ENCODE measurements around the gene LETM1. TPM values are rescaled to one million over a fixed set of nuclear protein-coding genes. Genes with fewer than 3 reads are reported as not detected.

Gene LETM1
- total RNA-seq, 1 donor from 2014 or later = 42.6 TPM

DNA sequence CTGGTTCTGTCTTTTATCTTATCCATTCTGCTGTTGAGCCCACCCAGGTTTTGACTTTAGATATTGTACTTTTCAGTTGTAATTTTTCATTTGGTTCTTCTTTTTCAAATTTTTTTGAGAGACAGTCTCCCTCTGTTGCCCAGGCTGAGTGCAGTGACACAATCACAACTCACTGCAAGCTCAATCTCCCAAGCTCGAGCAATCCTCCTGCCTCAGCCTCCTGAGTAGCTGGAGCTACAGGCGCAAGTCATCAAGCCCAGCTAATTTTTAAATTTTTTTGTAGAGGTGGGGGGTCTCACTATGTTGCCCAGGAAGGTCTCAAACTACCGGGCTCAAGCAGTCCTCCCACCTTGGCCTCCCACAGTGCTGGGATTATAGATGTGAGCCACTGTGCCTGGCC, 25.7 kb downstream of the LETM1 start:
- no peak overlapping the region for H3K4me3 ChIP-seq (ENCODE audit: low read depth, low read length)
- TF ChIP-seq, protein P1, sequence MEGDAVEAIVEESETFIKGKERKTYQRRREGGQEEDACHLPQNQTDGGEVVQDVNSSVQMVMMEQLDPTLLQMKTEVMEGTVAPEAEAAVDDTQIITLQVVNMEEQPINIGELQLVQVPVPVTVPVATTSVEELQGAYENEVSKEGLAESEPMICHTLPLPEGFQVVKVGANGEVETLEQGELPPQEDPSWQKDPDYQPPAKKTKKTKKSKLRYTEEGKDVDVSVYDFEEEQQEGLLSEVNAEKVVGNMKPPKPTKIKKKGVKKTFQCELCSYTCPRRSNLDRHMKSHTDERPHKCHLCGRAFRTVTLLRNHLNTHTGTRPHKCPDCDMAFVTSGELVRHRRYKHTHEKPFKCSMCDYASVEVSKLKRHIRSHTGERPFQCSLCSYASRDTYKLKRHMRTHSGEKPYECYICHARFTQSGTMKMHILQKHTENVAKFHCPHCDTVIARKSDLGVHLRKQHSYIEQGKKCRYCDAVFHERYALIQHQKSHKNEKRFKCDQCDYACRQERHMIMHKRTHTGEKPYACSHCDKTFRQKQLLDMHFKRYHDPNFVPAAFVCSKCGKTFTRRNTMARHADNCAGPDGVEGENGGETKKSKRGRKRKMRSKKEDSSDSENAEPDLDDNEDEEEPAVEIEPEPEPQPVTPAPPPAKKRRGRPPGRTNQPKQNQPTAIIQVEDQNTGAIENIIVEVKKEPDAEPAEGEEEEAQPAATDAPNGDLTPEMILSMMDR (conservative IDR thresholded peaks at IDR 0.05; ENCODE audit: low read depth, low read length) = no peak
- DNase-seq (ENCODE audit: low read depth) = no peak

DNA sequence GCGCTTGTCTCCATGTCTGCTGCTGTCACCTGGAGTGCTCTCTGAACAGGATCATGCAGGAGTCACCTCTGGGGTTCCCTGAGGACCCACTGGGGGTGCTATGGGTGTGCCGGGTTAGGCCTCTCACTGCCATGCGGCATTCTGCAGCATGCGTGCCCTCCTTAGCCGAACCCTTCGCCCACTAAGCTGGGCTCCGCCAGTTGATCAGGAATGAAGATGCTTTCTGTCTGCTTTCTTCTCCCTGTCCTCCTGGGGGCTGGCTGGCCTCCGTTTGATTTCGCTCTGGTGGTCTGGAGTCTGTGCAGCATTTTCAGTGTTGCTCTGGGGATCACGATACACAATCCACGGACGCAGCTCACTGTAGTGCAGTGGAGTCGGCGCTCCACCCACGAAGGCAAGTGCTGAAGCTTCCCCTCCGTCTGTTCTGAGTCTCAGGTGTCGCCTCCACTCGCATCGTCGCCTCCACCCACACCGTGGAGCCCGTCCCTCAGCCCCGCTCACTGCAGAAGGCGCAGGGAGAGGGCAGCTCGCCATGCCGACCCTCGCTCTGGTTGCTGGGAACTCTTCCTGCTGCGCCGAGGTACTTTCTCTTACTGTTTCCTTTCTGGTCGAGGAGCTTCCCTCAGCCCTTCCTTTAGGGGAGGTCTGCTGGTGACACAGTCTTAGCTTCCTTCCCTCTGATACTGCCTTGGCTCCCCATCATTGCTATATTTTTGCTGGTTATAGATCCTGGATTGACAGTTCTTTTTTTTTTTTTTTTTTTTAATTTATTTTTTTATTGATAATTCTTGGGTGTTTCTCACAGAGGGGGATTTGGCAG, 29.2 kb downstream of the LETM1 start:
- H3K4me3 ChIP-seq (ENCODE audit: low read depth, low read length) = no peak overlapping the region
- DNase-seq (ENCODE audit: low read depth) = no peak
- TF ChIP-seq, protein P1 (conservative IDR thresholded peaks at IDR 0.05; ENCODE audit: low read depth, low read length) = no peak

DNA sequence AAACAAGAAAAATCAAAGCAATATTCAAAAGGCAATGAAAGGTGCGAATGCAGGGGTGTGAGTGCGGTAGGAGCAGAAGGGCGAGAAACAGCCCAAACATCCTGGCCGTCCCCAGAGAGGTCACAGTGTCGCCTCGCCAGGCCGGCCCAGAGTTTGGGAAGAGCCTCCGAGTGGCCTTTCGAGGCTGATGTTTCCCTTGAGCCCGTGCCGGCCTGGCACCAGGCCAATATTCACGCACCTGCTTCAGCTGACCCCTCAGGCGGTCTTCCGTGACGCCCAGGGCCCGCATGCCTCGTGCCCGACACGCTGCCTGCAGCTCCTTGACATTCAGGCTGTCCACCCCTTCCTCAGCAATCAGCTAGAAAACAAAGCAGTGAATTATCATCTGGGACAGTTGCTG, 30.6 kb downstream of the LETM1 start:
- H3K4me3 ChIP-seq (ENCODE audit: low read depth, low read length) = no peak overlapping the region
- TF ChIP-seq, protein P1 (conservative IDR thresholded peaks at IDR 0.05; ENCODE audit: low read depth, low read length) = no peak
- no peak for DNase-seq (ENCODE audit: low read depth)

DNA sequence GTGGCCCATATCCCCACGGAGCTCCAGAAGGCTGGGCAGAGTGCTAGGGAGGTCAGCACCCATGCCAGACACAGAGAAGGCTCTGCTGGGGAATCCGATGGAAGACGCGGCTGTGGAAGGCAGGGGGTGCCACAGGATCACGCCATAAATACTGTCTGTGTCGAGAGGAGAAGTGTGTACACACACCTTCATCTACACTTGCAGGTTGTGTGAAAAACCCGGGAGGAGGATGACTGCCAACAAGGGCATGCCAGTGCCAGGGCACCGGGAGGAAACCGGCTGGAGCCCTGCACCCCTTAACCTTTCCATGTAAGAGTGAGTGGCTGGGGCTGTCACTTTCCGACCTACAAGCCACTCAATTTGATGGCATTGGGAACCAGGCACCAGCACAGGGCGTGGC, 31.2 kb downstream of the LETM1 start:
- DNase-seq (ENCODE audit: low read depth) = no peak
- TF ChIP-seq, protein P1 (conservative IDR thresholded peaks at IDR 0.05; ENCODE audit: low read depth, low read length) = no peak
- H3K4me3 ChIP-seq (ENCODE audit: low read depth, low read length) = no peak overlapping the region

DNA sequence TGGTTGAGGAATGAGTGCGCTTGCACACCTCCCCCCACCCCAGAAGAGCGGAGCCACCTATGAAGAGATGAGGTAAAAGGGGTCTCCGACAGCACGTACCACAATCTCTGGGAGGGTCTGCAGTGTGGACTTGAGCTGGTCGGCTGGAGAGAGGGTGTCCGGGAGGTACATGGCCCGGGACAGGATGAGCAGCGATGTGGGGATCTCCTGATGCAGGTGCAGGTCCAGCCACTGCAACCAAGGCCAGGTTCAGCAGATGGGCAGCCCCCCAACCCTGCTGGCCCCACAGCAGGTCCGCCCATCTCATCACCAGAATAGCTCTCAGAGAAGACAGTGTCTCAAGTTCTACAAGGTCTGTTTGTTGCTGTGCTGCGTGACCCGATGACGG, 32.4 kb downstream of the LETM1 start:
- no peak overlapping the region for H3K4me3 ChIP-seq (ENCODE audit: low read depth, low read length)
- TF ChIP-seq, protein P1 (conservative IDR thresholded peaks at IDR 0.05; ENCODE audit: low read depth, low read length) = no peak
- DNase-seq (ENCODE audit: low read depth) = no peak

DNA sequence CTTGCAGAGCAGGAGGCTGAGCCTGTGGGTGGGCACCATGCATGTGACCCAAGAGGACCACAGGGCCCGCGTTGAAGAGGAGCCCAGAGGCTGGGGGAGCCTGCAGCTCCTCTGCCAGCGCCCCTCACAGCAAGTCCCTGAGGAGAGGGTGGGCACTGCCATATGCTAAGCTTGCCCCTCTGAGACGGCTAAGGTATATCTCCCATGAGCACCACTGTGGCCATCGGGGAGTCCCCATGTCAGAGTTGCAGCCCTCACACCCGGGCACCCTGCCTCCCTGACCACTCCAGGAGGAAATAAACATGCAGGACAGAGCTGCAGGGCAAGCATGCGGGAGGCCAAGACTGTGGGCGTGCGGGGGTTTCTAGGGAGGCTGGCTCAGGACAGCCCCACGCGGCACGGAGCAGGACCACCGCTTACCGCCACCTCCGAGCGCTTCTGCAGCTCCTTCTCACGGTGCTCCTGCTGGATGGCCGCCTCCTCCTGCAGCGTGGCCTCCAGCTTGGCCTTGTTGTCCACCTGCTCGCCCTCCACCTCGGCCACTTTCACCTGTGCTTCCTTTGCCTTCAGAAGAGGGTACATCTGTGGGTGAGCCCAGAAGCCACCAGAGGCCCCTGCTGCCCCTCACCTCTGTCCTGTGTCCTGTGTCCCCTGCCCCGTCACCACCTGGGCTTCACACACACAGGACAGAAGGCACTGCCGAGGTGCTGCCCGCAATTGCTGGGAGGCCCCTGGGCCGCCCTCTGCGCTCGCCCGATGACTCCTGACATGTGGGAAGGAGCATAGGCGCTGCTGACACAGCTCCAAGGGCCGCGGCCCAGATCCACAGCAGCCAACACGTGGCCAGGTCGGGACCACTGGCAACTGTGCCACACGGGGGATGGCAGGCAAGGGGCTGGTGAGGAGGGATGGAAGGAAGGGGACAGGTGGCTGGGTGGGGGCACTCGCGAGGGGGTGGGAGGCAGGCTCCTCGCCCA, 33.1 kb downstream of the LETM1 start:
- DNase-seq (ENCODE audit: low read depth) = no peak
- H3K4me3 ChIP-seq (ENCODE audit: low read depth, low read length) = no peak overlapping the region
- TF ChIP-seq, protein P1 (conservative IDR thresholded peaks at IDR 0.05; ENCODE audit: low read depth, low read length) = no peak

All from epithelial cell of proximal tubule (primary cell).